Breast epithelium (tissue), 3 donors: ENCODE data around the gene ARF6.
"Not testable (repeated sequence)": the region's sequence is repeated elsewhere in the genome, so short reads cannot be mapped to it uniquely, and the experiment has no call there.

Experiments
- CTCF ChIP-seq, 3 donors: fragments of 450-650 bp; IDR thresholded peaks; one replicate each; pipeline ENCODE4 v1.5.1; 2016 to 2017; ENCODE audit warnings: antibody characterized with exemption in 3 of 3, mild to moderate bottlenecking in 3 of 3, moderate library complexity in 3 of 3
- POLR2A ChIP-seq: fragments of 450-650 bp; IDR thresholded peaks from one replicate; pipeline ENCODE4 v1.6.1; 2016; ENCODE audit warnings: antibody characterized with exemption, mild to moderate bottlenecking, moderate library complexity
- POLR2AphosphoS5 ChIP-seq, 3 donors: sonication (generic); formaldehyde crosslinking; IDR thresholded peaks; one replicate each; pipeline ENCODE4 v1.6.1; 2017; ENCODE audit warnings: antibody characterized with exemption in 3 of 3

- TF ChIP-seq CTCF (IDR thresholded peaks at IDR 0.05); POLR2A; POLR2AphosphoS5 (IDR thresholded peaks at IDR 0.05): not testable (repeated sequence)
Observed at GRCh38 chr14:49902679-49903246, 9.9 kb downstream of the ARF6 start.
